Astrocyte (in vitro differentiated cells and primary cell): ENCODE results near the gene MIEF2. TPM values are rescaled to one million over a fixed set of nuclear protein-coding genes. Genes with fewer than 3 reads are reported as not detected.

Experiments
- DNase-seq: peaks from one replicate; pipeline ENCODE4 v3.0.0-alpha.2; 2010; ENCODE audit warnings: low read depth
- FAIRE-seq: peaks from 2 replicates; lab custom pipeline; 2011; peaks lifted over from hg19 to GRCh38; lab: Jason Lieb, UNC
- H2AFZ ChIP-seq: 2 replicates; pipeline ENCODE4 v1.6.0; 2012; ENCODE audit warnings: low read depth, low read length, inconsistent platforms
- H3K27ac ChIP-seq: 2 replicates; pipeline ENCODE4 v1.5.1; 2011; ENCODE audit warnings: low read depth, low read length, inconsistent platforms
- H3K27me3 ChIP-seq: 2 replicates; pipeline ENCODE4 v1.6.0; 2011; ENCODE audit warnings: low read length, inconsistent platforms; ENCODE audit not compliant: insufficient read depth
- H3K36me3 ChIP-seq: 2 replicates; pipeline ENCODE4 v1.5.1; 2011; ENCODE audit warnings: low read length, inconsistent platforms; ENCODE audit not compliant: insufficient read depth
- H3K4me1 ChIP-seq: 2 replicates; pipeline ENCODE4 v1.5.1; 2011; ENCODE audit warnings: low read length, inconsistent platforms; ENCODE audit not compliant: insufficient read depth
- H3K4me2 ChIP-seq: 2 replicates; pipeline ENCODE4 v1.6.0; 2012; ENCODE audit warnings: low read length, inconsistent platforms
- H3K4me3 ChIP-seq: 2 replicates; pipeline ENCODE4 v1.5.1; 2011; ENCODE audit warnings: low read depth, mild to moderate bottlenecking, low read length, inconsistent platforms; ENCODE audit not compliant: insufficient read depth
- H3K79me2 ChIP-seq: 2 replicates; pipeline ENCODE4 v1.6.0; 2012; ENCODE audit warnings: mild to moderate bottlenecking, low read length, inconsistent platforms; ENCODE audit not compliant: insufficient read depth
- H3K9ac ChIP-seq: 2 replicates; pipeline ENCODE4 v1.6.0; 2012; ENCODE audit warnings: mild to moderate bottlenecking, low read length, inconsistent platforms
- H3K9me3 ChIP-seq: 2 replicates; pipeline ENCODE4 v1.5.1; 2012; ENCODE audit warnings: low read depth, mild to moderate bottlenecking, low read length, inconsistent platforms; ENCODE audit not compliant: insufficient read depth
- H4K20me1 ChIP-seq: 2 replicates; pipeline ENCODE4 v1.6.0; 2012; ENCODE audit warnings: low read length, inconsistent platforms; ENCODE audit not compliant: insufficient read depth
- H3K27ac Mint-ChIP-seq: one replicate; pipeline ENCODE4 v1.8.0; 2021; ENCODE audit warnings: mild to moderate bottlenecking, mixed read lengths; ENCODE audit not compliant: unreplicated experiment
- H3K27me3 Mint-ChIP-seq: one replicate; pipeline ENCODE4 v1.8.0; 2021; ENCODE audit warnings: low read depth, mixed read lengths; ENCODE audit not compliant: unreplicated experiment
- H3K36me3 Mint-ChIP-seq: one replicate; pipeline ENCODE4 v1.8.0; 2021; ENCODE audit warnings: low read depth, mixed read lengths; ENCODE audit not compliant: unreplicated experiment
- H3K4me1 Mint-ChIP-seq: one replicate; pipeline ENCODE4 v1.8.0; 2021; ENCODE audit warnings: low read depth, mixed read lengths; ENCODE audit not compliant: unreplicated experiment
- H3K4me3 Mint-ChIP-seq: one replicate; pipeline ENCODE4 v1.8.0; 2021; ENCODE audit warnings: mild to moderate bottlenecking, moderate library complexity, mixed read lengths; ENCODE audit not compliant: unreplicated experiment
- H3K9me3 Mint-ChIP-seq: one replicate; pipeline ENCODE4 v1.8.0; 2021; ENCODE audit warnings: mild to moderate bottlenecking, mixed read lengths; ENCODE audit not compliant: unreplicated experiment
- CTCF ChIP-seq: IDR thresholded peaks from 2 replicates; pipeline ENCODE4 v1.5.1; 2011; ENCODE audit warnings: low read depth, mild to moderate bottlenecking, inconsistent platforms, low read length, moderate library complexity; ENCODE audit not compliant: insufficient read depth
- EZH2 ChIP-seq: IDR thresholded peaks from 2 replicates; pipeline ENCODE4 v1.6.1; 2012; ENCODE audit warnings: mild to moderate bottlenecking, low read length, inconsistent platforms; ENCODE audit not compliant: insufficient read depth
- total RNA-seq: library from RNA; stranded (reverse); gene quantifications from 2 replicates; pipeline ENCODE4 v1.2.1, GENCODE V29; 2021

MIEF2 gene
- total RNA-seq, 1 donor from 2014 or later, result 14.1 TPM

GRCh38 chr17:18246109-18246725 lies 14.2 kb upstream of the MIEF2 start:
- peaks cover 62% of the 10 kb centered on the region for H4K20me1 ChIP-seq
- DNase-seq, result no peak
- H3K4me1 Mint-ChIP-seq, result peaks cover 5% of the 10 kb centered on the region
- no peaks in the 10 kb centered on the region for H3K9me3 Mint-ChIP-seq
- TF ChIP-seq CTCF (no peak), EZH2 (no peak)
- H3K9ac ChIP-seq, result no peak overlapping the region
- peaks cover 7% of the 10 kb centered on the region for H3K4me1 ChIP-seq
- no peak overlapping the region for H2AFZ ChIP-seq
- peak overlapping the region; percentile 20 for H3K4me3 Mint-ChIP-seq
- peaks cover 32% of the 10 kb centered on the region for H3K36me3 ChIP-seq
- H3K27ac Mint-ChIP-seq, result peak overlapping the region; percentile 58
- H3K4me3 ChIP-seq, result no peak overlapping the region
- H3K27me3 ChIP-seq, result no peaks in the 10 kb centered on the region
- no peak overlapping the region for H3K27ac ChIP-seq
- no peaks in the 10 kb centered on the region for H3K9me3 ChIP-seq
- H3K36me3 Mint-ChIP-seq, result peaks cover 21% of the 10 kb centered on the region
- no peak for FAIRE-seq
- H3K79me2 ChIP-seq, result no peaks in the 10 kb centered on the region
- no peaks in the 10 kb centered on the region for H3K27me3 Mint-ChIP-seq
- no peak overlapping the region for H3K4me2 ChIP-seq

DNA sequence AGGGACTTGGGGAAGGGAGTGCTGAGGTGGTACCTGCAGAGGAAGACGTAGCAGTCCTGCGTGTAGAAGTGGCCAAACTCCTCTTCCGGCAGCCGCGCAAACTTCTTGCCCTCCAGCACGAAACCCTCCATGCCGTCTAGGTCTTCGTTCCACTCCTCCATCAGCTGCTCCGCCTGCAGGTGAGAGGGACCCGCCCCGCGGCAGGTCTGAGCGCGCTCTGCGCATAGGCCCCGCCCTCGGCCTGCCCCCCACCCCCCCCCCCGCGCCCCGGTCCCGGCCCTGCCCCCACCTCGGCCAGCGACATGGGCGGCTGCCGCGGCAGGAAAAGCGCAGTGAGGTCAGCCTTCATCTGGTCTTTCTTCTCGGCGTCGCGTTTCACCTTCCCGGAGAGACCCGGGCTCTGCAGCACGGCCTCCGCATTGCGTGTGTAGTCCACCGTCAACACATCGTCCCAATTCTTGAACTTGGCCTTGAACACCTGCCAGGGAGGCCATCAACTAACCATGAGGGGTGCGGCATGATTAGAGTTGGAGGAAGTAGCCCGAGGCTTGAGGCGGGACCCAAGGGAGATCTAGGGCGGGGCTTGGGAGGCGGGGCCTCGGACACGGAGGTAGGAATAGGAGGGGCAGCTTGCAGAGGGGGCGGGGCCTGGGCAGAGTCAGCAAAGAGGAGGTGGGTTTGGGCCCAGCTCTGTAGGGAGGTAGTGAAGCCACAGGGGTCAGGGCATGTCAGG lies 13.4 kb upstream of the MIEF2 start:
- H3K27ac Mint-ChIP-seq, result peak overlapping the region; percentile 26
- no peak for DNase-seq
- TF ChIP-seq EZH2 (no peak), CTCF (no peak)

DNA sequence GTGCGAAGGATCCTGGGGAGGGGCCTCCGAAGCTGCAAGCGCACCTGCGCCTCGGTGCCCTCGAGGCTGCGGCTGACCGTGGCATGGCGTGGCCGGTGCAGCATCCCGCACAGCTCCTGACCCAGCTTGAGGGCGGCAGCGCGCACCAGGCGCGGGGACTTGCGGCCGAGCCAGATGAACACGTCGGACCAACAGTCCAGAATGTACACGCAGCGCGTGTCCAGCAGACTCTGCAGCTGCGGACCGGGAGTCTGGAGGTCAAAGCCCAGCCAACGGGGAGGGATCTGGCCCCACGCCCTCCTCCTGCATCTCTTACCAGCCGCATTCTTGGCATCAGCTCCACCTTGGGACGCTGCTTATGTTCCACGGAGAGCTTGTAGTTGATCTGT lies 12.9 kb upstream of the MIEF2 start:
- Histone ChIP-seq H3K36me3 (peaks cover 33% of the 10 kb centered on the region), H3K4me3 (no peak overlapping the region)
- no peak overlapping the region for H3K4me3 Mint-ChIP-seq

More for the DNA sequence above, 13.4 kb upstream of the MIEF2 start:
- FAIRE-seq, result no peak
- Histone ChIP-seq H3K27me3 (no peaks in the 10 kb centered on the region), H3K36me3 (peaks cover 32% of the 10 kb centered on the region), H3K9ac (no peak overlapping the region), H3K27ac (no peak overlapping the region), H4K20me1 (peaks cover 70% of the 10 kb centered on the region), H2AFZ (no peak overlapping the region), H3K4me1 (peaks cover 7% of the 10 kb centered on the region), H3K9me3 (no peaks in the 10 kb centered on the region), H3K4me3 (no peak overlapping the region), H3K4me2 (no peak overlapping the region), H3K79me2 (no peaks in the 10 kb centered on the region)
- H3K27me3 Mint-ChIP-seq, result no peaks in the 10 kb centered on the region
- peaks cover 5% of the 10 kb centered on the region for H3K4me1 Mint-ChIP-seq
- H3K4me3 Mint-ChIP-seq, result peak overlapping the region; percentile 69
- H3K36me3 Mint-ChIP-seq, result peaks cover 26% of the 10 kb centered on the region
- H3K9me3 Mint-ChIP-seq, result no peaks in the 10 kb centered on the region

More for the DNA sequence above, 12.9 kb upstream of the MIEF2 start:
- Histone ChIP-seq H4K20me1 (peaks cover 75% of the 10 kb centered on the region), H2AFZ (no peak overlapping the region), H3K9me3 (no peaks in the 10 kb centered on the region), H3K27me3 (no peaks in the 10 kb centered on the region), H3K9ac (no peak overlapping the region), H3K27ac (no peak overlapping the region), H3K4me1 (peaks cover 7% of the 10 kb centered on the region), H3K79me2 (no peaks in the 10 kb centered on the region), H3K4me2 (no peak overlapping the region)
- peaks cover 5% of the 10 kb centered on the region for H3K4me1 Mint-ChIP-seq
- no peak for DNase-seq
- peaks cover 29% of the 10 kb centered on the region for H3K36me3 Mint-ChIP-seq
- H3K27me3 Mint-ChIP-seq, result no peaks in the 10 kb centered on the region
- TF ChIP-seq EZH2, result no peak
- no peak for TF ChIP-seq CTCF
- no peaks in the 10 kb centered on the region for H3K9me3 Mint-ChIP-seq
- FAIRE-seq, result no peak
- H3K27ac Mint-ChIP-seq, result peak overlapping the region; percentile 53
